SW480 (cell line): ENCODE measurements around the gene CHD9.
A peak's percentile ranks its signal among the peaks of the same experiment; 100 is the strongest.
"Not testable (repeated sequence)": the region's sequence is repeated elsewhere in the genome, so short reads cannot be mapped to it uniquely, and the experiment has no call there.

Experiments
- DNase-seq: peaks from one replicate; pipeline ENCODE4 v3.0.0-alpha.2; 2016; ENCODE audit warnings: low spot score

CHD9 gene

GRCh38 chr16:53048139-53048915, 6.5 kb upstream of the CHD9 start:
- peak; percentile 50 for DNase-seq

GRCh38 chr16:53051255-53051654, 3.5 kb upstream of the CHD9 start:
- DNase-seq, result not testable (repeated sequence)

- peak; percentile 79 for DNase-seq
These were observed 2.0 kb upstream of the CHD9 start, which contains the start of gene CHD9NB for GRCh38 chr16:53052519-53053501. Gene CHD9NB, minus strand, starts transcription at chr16:53052897. Its CDS starts 8,739 bp downstream, at chr16:53044158.

- no peak for DNase-seq
These were observed 673 bp upstream of the CHD9 start for GRCh38 chr16:53053967-53054669.

- DNase-seq, result peak; percentile 38
These were observed 975 bp downstream of the CHD9 start for GRCh38 chr16:53055541-53056391.

GRCh38 chr16:53056392-53056881, 1.6 kb downstream of the CHD9 start:
- no peak for DNase-seq

GRCh38 chr16:53057658-53058057, 2.9 kb downstream of the CHD9 start:
- no peak for DNase-seq

GRCh38 chr16:53058441-53058840, 3.6 kb downstream of the CHD9 start:
- DNase-seq, result no peak

GRCh38 chr16:53058882-53059281, 4.1 kb downstream of the CHD9 start:
- DNase-seq, result no peak

GRCh38 chr16:53059672-53060071, 4.9 kb downstream of the CHD9 start:
- DNase-seq, result no peak

GRCh38 chr16:53061256-53061655, 6.5 kb downstream of the CHD9 start:
- no peak for DNase-seq

- peak; percentile 55 for DNase-seq
These were observed 6.9 kb downstream of the CHD9 start for GRCh38 chr16:53061701-53062159.

- no peak for DNase-seq
These were observed 9.3 kb downstream of the CHD9 start for GRCh38 chr16:53064081-53064578.

- no peak for DNase-seq
These were observed 10.8 kb downstream of the CHD9 start for GRCh38 chr16:53065461-53066061.

- DNase-seq, result no peak
These were observed 12.9 kb downstream of the CHD9 start for GRCh38 chr16:53067675-53068074.

- DNase-seq, result no peak
These were observed 13.6 kb downstream of the CHD9 start for GRCh38 chr16:53068423-53068833.

- DNase-seq, result no peak
These were observed 15.0 kb downstream of the CHD9 start for GRCh38 chr16:53069772-53070171.

GRCh38 chr16:53071748-53072301, 17.0 kb downstream of the CHD9 start:
- no peak for DNase-seq

- no peak for DNase-seq
These were observed 18.2 kb downstream of the CHD9 start for GRCh38 chr16:53073022-53073421.

GRCh38 chr16:53074296-53074695, 19.5 kb downstream of the CHD9 start:
- DNase-seq, result not testable (repeated sequence)
